ENCODE results near the gene NHERF1. TPM values are rescaled to one million over a fixed set of nuclear protein-coding genes. Genes with fewer than 3 reads are reported as not detected.

NHERF1 gene
- total and polyA plus RNA-seq, 2 of the 13 experiments (the other 11 are each of a cell fraction or from before 2014, with no cell fraction given), result 169 to 269 TPM

- TF ChIP-seq NFAT5 (CRISPR knock-in tag; IDR thresholded peaks at IDR 0.05), result no peak
- TF ChIP-seq KLF16 (CRISPR knock-in tag; IDR thresholded peaks at IDR 0.05), result peak in 1 of 2 experiments; percentile 72; a peak in 1 of 4 replicates
- no peak for TF ChIP-seq POGK (CRISPR knock-in tag; conservative IDR thresholded peaks at IDR 0.05)
- peak; percentile 38; the same call in 1 of the 2 replicates for TF ChIP-seq ZNF747 (CRISPR knock-in tag; IDR thresholded peaks at IDR 0.05; ENCODE audit: borderline replicate concordance)
- TF ChIP-seq HNF1B (CRISPR knock-in tag; IDR thresholded peaks at IDR 0.05), result peak; percentile 83
- TF ChIP-seq SKI (IDR thresholded peaks at IDR 0.05; ENCODE audit: partially characterized antibody), result peak; percentile 11
- TF ChIP-seq RFX3 (CRISPR knock-in tag; IDR thresholded peaks at IDR 0.05), result no peak
- TF ChIP-seq NCOA1 (CRISPR knock-in tag; IDR thresholded peaks at IDR 0.05), result no peak
- no peak for TF ChIP-seq ZNF687 (CRISPR knock-in tag; IDR thresholded peaks at IDR 0.05)
- TF ChIP-seq ZBTB34 (CRISPR knock-in tag; IDR thresholded peaks at IDR 0.05), result no peak
- TF ChIP-seq ELF3 (CRISPR knock-in tag; IDR thresholded peaks at IDR 0.05), result peak; percentile 44; the same call in 1 of the 2 replicates
- TF ChIP-seq REXO4 (CRISPR knock-in tag; IDR thresholded peaks at IDR 0.05; ENCODE audit: borderline replicate concordance), result no peak
- no peak for TF ChIP-seq ONECUT2 (CRISPR knock-in tag; IDR thresholded peaks at IDR 0.05)
These were observed 32.2 kb downstream of the NHERF1 start (continued) for GRCh38 chr17:74780443-74781238.
